CD4-positive, alpha-beta T cell treated with Interleukin-6 for 4 hours (primary cell): ENCODE data around the gene CNIH1.

Source experiments
- DNase-seq: peaks from one replicate; pipeline ENCODE4 v3.0.0-alpha.2; 2020; ENCODE audit warnings: mixed read lengths

The CNIH1 gene

DNA sequence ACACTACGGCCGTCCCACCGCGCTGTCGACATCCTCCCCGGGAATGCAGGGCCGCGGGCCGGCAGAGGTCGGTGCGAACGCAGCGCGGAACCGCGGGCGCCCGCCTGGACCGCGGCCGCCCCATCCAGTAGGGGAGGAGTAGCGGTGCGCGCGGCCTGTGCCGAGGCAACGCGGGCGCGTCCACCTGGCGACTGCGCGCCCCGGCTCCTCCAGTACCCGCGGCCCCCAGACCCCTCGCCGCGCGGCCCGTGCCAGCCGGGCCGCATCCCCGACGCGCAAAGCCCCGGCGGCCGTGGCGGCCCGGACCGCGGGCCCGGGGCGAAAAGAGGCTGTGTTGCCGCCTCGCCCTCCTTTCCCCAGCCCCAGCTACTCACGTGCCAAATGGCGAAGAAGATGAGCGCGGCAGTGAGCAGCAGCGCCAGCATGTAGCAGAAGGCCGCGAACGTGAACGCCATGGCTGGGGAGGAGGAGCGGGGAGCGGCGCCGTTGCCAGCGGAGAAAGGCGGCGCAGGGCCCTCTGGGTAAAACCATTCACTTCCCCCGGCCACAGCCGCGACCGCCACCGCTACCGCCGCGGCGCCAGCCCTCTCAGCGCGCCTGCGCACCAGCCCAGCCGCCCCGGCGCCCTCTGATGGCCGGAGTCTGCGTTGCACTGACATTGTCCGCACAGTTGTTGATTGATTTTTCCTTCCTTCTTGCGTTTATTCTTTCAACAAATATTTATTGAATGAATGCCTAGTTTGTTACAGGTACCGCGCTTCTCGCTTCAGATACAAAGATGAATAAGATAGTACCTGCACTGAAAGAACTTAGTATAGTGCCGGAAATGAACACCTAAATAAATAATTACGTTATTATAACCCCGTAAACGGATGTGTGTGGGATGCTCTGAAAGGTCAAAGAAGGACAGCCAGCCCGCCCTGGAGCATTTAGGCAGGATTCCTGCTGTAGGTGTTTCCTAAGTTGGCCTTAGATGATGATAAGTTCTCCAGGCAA lies at the start of gene CNIH1:
TSS of gene CNIH1 (minus strand) at position 502 of the 996 bp plus-strand sequence. CDS start at position 455, 47 bp downstream.
- peak; percentile 92 for DNase-seq

DNA sequence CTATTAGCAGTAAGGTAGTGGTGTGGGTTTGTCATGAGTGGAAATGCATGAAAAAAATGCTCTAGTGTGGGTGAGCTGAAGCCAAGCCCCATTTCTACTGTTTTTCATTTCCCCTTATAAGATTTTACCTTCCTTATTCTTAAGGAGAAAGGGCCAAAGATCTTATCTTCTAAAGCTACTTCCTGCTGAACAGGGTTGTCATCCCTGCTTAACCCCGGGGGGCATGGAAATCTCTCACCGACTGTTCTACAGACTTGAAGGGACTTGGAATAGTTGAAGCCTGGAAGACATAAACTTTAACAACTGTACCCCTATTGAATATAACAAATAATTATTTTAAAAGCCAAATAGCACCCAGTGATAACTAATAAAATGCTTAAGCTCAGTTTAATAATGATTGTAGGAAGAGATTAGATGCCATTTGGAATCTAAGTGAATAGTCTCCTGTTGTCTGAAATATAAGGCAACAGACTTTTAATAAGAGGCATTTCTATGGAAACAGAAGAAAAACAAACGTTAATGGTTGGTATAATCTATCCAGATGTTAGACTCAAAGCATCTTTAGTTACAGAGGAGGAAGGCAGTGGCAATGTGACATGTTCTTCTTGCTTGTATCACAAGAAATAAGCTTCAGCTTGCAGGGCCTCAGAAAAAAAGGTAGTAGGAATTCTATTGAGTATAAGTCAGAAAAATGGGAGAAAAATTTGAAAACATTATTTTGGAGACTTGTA lies 49.4 kb upstream of the CNIH1 start:
- no peak for DNase-seq

DNA sequence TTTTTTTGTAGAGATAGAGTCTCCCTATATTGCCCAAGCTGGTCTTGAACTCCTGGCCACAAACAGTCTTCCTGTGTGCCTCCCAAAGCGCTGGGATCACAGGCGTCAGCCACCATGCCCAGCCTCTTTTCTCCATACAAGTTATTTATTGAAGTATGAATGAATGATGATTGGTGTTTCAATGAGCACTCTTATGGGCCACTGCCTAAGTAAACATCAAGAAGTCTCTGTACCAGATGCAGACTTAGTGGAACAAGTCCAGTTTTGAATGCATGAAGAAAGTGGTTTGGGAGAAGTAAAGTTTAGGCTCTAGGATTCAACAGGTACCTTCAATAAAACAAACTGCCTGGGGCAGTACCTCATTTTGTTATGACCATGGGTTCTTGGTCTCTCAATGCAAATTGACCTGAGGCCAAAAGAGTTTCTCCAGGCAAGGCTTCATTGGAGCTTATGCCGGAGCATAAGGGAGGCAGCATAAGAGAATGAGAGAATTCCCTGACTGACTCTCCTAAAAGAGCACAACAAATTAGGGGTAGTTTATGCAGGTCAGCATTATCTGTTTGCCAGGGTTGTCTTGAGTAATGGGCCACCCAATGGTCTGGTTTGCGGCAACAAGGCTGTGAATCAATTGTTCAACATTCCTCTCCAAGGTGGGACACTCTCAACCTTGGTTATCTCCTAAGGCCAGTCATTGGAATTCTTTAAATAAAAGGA lies 48.7 kb upstream of the CNIH1 start:
- no peak for DNase-seq

DNA sequence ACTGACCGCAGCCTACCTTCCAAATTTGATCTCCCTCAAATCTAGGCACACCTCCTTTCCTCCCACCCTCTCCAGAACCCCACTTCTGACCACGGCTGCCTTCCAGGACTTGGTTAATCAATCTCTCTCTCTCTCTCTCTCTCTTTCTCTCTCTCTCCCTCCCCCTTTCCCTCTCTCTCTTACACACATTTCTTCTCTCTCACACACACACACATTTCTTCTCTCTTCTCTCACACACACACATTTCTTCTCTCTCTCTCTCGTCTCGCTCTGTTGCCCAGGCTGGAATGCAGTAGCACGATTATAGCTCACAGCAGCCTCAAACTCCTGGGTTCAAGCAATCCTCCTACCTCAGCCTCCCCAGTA lies 48.1 kb upstream of the CNIH1 start:
- no peak for DNase-seq

DNA sequence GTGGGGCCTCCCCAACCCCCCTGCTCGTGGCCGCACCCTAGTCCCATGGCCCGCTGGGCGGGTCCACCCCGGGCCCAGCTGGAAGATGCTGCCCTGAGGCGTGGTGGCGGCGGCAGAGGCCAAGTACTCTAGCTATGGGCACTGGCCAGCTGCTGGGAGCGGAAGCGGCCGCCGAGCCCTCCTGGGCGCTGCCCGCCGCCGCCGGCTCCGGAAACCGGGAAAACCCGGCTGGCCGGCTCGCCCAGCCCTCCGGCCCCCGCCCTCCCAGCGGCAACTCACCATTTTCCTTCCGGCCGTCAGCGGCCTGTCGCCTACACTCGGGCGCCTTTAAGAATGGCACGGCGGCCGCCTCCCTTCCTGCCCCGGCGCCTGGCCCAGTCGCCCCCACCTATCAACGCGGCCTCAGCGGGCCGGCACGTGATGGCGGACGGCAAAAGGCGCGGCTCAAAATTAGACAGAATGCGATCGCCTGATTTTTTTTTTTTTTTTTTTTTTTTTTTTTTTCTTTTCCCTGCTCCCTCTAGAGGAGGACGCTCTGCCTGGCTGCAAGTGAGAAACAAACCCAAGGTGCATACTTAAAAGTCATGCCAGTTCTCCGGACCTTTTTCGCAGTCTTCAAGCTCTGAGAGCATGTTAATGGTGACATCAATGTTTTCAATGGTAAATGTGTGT lies 47.6 kb upstream of the CNIH1 start, which contains the start of gene GMFB:
TSS of gene GMFB (minus strand) at position 335 of the 672 bp plus-strand sequence. CDS start at position 282, 53 bp downstream.
- peak; percentile 89 for DNase-seq

DNA sequence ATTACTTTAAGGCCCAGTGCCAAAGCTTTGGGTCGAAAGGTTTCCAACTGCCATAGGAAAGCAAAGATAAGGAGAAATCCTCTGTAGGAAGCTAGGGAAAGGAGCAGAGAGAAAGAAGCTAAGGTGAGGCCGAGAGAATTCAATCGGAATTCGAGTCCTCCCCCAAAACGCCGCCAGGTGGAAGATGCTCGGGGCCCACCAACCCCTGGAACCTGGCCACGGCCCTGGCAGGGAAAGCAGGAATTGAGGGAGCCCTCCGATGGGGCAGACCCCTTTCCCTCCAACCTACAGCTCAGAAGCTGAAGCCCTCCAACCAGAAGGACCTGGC lies 47.1 kb upstream of the CNIH1 start:
- no peak for DNase-seq

DNA sequence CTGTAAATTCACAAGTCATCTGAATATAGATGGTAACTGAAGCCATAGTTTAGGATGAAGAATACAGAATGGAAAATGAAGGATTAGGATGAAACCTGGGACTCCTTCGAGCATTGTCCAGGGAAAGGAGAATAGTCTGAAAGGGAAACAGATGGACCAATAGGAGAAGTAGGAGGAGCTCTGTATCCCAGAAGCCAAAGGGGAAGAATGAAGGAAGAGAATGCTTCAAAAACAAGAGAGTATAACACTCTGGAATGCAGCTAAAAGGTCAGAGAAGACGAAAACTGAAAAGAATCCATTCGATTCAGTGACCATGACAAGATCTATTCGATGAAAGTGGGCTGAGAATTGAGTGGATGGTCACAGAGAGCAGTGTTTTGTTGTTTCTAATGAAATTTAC lies 46.6 kb upstream of the CNIH1 start:
- DNase-seq = no peak

DNA sequence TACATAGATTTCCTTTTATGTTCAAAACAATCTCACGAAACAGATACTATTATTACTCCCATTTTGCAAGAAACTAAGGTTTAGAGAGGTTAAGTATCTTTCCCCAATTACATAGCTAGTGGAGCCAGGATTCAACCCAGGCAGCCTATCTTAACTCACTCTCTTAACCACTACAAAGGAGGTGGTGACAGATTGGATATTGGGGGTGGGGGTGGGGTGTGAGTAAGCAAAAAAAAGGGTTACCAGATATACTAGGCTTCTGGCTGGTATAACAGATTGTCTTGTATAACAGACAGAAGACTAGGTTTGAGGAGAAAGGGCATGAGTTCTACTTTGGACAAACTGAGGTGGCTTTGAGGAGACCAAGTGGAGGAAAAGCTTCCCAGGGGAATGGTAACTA lies 45.5 kb upstream of the CNIH1 start:
- peak; percentile 34 for DNase-seq

DNA sequence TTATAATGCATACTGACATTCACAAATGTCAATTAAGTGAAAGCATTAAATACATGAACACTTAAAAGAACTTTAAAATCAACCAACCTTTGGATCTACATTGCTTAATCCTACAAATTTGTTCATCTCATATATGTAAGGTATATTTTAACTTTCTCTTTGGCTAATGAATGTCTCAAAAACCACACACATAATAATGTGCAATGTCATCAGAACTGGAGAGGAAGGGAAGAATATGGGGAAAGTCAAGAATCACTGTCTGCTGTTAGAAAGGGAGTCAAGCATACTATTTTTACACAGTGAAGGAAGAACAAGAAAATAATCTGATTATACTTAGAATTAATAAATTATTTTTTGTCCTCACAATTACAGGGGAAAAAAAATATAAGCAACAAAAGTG lies 42.7 kb upstream of the CNIH1 start:
- no peak for DNase-seq

DNA sequence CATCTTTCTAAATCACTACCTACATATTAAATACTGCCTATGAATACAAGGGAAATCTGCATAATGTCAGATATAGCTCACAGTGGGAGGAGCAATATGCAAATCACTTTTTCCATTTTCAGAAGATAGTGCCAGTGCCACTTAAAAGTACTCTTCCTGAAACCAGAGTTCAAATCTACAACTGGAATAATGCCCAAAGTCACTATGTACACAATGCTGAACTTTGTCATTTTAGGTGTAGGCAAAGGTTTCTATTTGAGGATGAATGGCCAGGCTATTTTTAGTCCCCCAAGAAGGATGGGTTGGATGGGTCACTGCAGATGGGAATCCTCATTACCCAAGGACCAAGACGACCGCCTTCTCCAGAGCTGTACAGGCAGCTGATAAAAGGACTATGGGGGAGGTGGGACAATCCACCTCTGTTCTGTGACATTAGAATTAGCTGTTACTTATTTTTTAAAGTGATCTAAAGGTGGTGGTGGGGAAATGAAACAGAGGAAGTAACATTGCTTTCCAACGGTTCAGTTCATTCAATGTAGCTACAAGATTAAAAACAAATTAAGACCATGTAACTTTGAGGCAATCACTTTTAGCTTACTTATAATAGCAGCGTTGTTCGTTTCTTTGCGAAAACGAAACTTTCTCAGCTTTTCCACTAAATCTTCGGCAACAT lies 42.0 kb upstream of the CNIH1 start:
- no peak for DNase-seq

DNA sequence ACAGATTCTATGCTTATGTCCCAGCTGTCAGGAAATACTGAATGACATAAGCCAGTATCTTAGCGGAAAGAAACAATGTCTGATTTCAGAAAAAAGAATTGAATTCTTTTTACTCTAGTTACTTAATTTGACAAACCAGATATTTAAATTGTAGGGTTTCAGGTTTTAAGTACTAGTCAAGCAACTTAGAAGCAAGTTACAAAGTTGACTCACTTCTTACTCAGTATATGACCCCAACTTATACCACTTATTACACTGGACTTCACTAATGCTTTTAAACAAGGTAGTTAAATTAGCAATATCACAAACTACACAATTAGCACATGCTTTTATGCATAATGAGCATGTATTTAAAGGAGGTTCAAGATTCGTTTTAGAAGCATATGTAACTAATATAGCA lies 40.5 kb upstream of the CNIH1 start:
- DNase-seq = no peak

DNA sequence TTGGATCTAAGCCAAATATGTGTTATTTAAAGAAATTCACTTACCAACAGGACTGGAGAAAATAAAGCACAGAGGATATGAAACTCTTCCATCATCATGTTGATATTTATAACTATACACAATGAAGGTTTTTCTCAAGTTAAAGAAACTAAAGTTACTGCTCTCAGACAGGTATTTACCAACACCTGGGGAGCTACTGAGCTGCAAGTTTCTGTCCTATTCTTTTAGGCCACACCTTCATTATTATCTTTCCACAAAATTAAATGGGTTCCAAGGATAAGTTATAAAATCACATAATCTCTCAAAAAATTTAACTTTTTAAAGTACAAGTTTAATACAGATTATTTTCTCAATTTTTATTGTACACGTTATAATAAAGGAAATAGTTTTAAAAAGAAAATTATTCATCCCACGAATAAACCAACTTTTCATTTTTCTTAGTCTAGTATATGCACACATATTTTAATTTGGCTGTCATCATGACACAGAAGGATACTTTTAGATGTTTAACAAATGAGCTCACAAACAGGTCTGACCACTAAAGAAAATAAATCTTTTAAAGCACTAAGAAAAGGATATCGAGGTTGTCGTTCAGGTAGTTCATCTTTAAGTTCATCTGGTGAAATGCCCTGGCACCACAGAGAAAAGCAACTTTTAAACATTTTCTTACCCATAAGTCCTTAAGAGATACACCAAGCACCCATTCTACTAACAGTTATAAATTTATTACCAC lies 39.8 kb upstream of the CNIH1 start:
- DNase-seq = no peak

DNA sequence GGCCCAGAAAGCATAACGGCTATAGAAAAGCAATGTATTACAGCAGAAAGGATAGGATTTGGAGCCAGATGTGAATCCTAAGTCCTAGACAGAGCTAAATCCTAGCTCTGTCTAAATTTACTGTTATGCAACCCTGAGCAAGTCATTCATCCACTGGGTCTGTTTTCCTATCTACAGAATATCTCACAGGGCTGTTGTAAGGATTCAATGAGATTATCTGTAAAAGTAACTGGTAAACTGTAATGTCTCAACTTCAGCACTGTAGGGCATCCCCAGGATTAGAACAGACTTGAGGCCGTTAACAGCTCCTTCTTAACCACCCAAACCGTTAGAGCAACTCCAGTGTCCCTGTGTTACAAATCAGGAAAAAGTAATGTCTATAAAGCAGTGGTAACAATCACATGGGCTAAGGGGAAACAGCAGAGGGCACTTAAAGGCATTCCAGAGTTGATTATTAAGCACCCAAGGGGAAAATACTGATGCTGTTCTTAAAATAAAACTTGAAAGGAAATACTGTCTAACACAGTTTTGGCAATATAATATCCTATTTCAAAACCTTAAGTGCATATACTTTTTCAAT lies 37.6 kb upstream of the CNIH1 start:
- no peak for DNase-seq

DNA sequence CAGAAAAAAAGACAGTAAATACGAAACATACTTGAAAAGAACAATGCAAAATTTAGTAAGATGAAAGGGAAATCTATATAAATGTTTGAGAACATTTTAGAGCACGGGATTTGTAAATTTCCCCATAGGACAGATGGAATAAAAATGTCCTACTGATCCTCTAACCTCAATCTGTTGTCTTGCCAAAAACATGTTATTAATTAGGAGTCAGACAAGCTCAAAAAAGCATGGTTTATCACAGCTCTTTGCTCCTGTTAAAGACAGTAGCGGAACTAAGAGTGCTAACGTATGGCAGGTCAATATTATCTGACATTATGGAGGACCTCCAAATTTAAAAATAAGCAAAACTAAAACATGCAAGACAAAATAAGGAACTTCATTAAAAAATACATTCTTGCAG lies 34.7 kb upstream of the CNIH1 start:
- no peak for DNase-seq

DNA sequence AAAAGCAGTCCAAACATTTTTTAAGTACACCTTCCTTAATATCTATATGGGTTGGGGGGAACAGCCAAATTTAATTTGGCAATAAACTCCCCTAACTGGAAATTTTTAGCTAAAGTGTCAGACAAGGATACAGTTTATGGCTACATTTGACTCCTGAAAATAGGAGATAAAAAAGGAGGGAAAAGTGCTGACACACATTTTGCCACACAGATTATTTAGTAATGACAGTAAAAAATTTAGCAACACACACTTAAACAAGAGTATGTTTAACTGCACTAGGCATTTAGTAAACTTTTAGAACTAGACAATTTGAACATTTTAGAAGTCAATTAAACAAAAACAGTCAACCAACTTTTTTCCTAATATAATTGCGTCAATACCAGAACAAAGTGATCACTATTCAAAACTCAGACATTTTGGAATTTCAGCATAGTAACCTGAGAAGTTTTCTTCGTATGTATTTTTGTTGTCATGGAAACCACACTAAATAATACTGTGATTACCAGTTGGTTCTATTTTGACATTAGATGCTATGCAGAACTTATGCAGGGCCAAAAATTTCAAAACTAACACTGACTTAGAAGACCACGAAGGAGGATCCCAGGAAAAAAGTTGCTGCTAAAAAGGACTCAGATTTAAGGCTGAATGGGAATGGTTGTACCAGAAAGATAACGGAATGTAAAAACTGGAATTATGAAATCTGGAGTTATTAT lies 34.2 kb upstream of the CNIH1 start:
- no peak for DNase-seq

DNA sequence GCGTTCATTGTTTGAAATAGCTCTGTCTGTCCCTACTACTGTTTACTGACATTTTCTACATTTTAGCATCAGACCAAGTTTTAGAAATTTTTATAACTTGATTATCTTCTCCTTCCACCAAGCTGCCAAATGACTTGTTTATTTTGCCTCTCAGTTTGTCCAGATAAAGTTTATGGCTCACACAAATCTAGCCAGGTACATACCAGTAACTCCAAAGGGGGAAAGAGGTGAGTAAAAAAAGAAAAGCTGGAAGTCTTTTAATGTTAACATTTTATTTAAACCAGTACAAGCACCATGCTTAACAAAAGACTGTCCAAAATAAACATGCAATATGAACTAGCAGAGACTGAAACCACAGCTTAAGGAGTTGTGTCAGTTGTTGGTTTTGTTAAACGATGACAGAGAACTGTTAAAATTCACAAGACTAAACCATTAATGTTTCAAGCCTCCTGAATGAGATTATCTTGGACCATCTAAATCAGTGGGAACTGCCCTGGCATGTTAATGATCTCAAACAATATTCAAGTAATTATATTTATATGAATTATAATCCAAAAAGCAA lies 33.1 kb upstream of the CNIH1 start:
- no peak for DNase-seq

DNA sequence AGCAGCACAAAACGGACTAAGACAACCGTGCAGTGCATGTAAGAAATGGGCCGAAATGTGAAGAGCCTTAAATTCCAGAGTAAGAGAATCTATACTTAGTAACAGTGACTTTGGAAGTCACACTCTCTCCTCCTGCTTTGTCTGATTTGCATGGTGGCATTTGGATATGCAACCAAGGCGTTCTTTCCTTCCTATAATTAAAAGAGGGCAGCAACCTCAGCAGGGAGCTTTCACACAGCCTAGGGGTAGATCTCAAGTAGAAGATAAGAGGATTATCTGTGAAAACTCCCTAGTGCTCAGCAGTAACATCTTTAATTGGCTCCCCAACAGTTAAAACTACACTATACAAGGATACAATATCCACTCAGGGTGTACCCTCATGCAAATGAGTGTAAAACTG lies 31.1 kb upstream of the CNIH1 start:
- no peak for DNase-seq

DNA sequence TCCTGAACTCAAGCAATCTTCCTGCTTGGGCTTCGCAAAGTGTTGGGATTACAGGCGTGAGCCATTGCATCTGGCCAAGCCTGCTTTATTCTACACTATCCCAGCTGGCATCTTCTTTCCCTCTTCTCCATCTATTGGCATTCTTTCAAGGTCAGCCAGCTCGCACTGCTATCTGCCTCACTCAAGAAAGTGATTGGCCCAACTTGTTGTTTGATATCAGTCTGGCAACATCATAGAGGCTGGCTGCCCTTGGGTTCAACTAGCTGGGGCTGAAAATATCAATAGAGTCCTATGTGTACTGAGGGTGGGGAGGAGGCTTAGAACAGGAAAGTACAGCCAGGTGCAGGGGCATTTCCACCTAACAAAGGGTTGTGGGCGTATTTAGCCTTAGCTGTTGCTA lies 30.5 kb upstream of the CNIH1 start:
- DNase-seq = no peak

DNA sequence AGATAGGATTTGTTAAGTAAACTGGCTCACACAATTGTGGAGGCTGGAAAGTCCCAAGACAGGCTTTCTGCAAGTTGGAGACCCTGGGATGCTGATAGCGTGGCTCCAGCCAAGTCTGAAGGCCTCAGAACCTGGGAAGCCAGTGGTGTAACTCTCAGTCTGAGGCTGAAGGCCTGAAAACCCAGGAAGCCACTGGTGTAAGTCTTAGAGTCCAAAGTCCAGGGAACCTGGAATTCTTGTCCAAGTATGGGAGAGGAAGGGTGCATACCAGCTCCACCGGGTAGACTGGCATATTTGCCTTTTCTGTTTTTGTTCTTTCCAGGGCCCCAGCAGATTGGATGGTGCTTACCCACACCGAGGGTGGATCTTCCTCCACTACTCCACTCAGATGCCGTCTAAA lies 29.5 kb upstream of the CNIH1 start:
- DNase-seq = no peak

DNA sequence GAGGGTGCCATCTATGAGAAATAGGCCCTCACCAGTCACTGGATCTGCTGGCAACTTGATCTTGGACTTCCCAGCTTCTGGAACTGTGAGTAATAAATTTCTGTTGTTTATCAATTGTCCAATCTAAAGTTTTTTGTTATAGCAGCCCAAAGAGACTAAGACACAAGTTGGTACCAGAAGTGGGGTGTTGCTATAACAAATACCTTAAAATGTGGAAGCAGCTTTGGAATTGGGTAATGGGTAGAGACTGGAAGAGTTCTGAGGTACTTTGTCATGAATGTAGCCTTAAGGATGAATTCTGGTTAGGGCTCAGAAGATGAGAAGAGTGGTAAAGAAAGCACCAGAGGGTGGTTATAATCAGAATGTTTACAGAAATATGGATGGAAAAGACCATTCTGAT lies 26.1 kb upstream of the CNIH1 start:
- DNase-seq = no peak
